ENCODE measurements around the gene SULT2B1.

SULT2B1 gene

DNA sequence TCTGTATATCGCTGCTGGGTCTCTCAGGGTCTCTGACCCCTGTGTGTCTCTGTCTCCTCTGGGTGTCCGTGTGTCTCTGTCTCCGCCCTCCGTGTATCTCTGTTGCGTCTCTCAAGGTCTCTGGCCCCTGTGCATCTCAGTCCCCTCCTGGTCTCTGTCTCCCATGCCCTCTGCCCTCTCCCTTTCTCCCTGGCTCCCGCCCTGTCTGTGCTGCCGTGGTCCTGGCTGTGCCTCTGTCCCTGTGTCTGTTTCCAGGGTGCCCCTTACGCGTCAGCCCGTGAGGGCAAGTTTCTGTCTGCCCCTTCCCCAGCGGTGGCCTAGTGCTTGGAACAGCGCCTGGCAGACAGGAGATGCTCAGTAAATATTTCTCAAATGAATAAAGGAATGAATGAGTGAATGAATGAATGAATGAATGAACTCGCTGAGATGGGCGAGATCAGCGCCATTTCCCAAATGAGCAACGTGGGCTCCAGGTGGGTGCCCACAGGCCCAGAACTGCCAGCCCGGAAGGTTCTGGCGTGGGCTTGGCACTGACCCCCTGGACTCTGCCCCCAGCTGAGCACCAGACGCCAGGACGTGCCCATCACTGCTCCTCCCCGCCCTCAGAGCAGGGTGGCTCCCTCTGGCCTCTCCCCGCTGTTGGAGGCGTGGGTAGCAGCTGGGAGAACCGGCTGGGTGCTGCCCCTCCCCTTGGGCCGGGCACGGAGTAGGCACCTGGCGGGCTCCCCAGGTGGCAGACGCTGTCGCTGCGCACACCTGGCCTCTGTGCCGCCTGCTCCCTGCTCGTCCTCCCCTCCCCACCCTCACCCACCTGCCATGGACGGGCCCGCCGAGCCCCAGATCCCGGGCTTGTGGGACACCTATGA lies at the start of gene SULT2B1:
TSS of gene SULT2B1 (plus strand) at position 736 of the 866 bp plus-strand sequence. CDS start at position 817, 81 bp downstream.
- Mint-ChIP-seq H3K27ac (no peak within 1 kb of the TSS), H3K27me3 (peaks cover 43% of the 10 kb centered on the region), H3K4me1 (no peaks in the 10 kb centered on the region), H3K9me3 (no peaks in the 10 kb centered on the region), H3K4me3 (no peak within 1 kb of the TSS), H3K36me3 (no peaks in the 10 kb centered on the region)
- ATAC-seq, result peak; percentile 17

- Mint-ChIP-seq H3K27ac (peak overlapping the region; percentile 46), H3K36me3 (no peaks in the 10 kb centered on the region), H3K27me3 (peaks cover 38% of the 10 kb centered on the region), H3K9me3 (peaks cover 3% of the 10 kb centered on the region), H3K4me3 (peak overlapping the region; percentile 50), H3K4me1 (peaks cover 43% of the 10 kb centered on the region)
- ATAC-seq, result peak; percentile 79
Measured at GRCh38 chr19:48502350-48503018, 49.5 kb upstream of the SULT2B1 start.

DNA sequence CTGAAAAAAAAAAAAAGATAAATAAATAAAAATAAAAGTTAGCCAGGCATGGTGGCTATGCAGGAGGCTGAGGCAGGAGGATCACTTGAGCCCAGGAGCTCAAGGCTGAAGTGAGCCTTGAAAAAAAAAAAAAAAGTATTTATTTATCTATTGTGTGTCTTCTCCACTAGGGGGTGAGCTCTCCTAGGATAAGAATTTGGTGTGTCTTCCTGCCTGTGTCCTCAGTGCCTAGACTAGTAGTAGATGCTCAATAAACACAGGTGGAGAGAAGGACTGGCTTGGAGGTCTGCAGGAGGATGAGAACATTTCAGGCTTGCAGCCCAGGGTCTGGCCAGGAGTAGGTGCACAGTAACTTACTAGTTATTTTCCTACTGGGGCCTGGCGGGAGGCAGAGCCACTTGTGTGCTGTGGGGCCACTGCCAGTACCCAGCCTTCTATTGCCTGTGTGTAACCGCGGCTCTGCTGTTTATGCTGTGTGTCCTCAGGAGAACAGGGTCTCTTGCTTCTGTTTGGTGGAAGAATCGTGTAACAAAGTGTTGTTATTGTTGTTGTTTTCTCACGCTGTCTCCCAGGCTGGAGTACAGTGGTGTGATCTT lies 45.7 kb upstream of the SULT2B1 start:
- no peak overlapping the region for H3K27ac Mint-ChIP-seq

GRCh38 chr19:48507911-48508439 lies 44.0 kb upstream of the SULT2B1 start:
- H3K27me3 Mint-ChIP-seq, result peaks cover 14% of the 10 kb centered on the region
- H3K9me3 Mint-ChIP-seq, result no peaks in the 10 kb centered on the region
- peaks cover 17% of the 10 kb centered on the region for H3K4me1 Mint-ChIP-seq
- H3K4me3 Mint-ChIP-seq, result no peak overlapping the region
- H3K27ac Mint-ChIP-seq, result no peak overlapping the region
- ATAC-seq, result no peak
- H3K36me3 Mint-ChIP-seq, result no peaks in the 10 kb centered on the region

More for the DNA sequence above, 45.7 kb upstream of the SULT2B1 start:
- H3K4me1 Mint-ChIP-seq, result peaks cover 35% of the 10 kb centered on the region
- H3K27me3 Mint-ChIP-seq, result peaks cover 22% of the 10 kb centered on the region
- no peaks in the 10 kb centered on the region for H3K36me3 Mint-ChIP-seq
- H3K4me3 Mint-ChIP-seq, result no peak overlapping the region
- peaks cover 3% of the 10 kb centered on the region for H3K9me3 Mint-ChIP-seq
- peak; percentile 3 for ATAC-seq

- ATAC-seq, result no peak
- H3K4me3 Mint-ChIP-seq, result no peak overlapping the region
- H3K27me3 Mint-ChIP-seq, result peaks cover 14% of the 10 kb centered on the region
Measured at GRCh38 chr19:48508729-48509411, 43.1 kb upstream of the SULT2B1 start.

DNA sequence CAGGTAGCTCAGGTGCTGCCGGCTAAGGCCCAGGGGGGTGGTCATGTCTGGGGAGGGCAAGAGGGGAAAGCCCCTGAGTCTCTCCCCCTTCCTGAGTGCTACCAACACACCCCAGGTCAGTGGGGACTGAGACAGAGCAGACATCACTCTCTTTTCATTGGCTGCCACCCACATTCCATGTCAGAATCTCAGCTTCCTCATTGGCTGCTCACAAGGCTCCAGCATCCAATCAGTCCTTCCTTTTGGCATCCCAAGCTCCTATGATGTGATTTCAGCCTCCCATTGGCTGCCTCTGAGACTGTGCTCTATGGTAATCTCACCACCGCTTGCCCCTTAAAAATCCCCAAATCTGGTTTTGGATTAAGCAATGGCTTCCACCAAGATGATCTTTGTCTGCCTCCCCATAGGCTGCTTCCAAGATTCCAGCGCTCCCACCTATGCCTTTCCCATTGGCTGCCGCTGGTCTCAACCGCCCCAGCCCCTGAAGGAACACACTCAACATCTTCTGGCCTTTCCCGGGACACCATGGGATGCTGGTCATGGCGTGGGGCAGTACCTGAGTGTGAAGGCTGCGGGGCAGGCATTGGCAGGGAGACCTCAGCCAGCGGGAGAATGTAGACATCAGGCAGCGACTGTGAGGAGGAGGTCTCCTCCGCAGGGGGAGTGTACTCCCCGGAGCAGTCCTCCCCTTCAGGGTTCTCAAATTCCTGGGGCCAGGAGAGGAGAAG lies 42.3 kb upstream of the SULT2B1 start:
- H3K4me3 Mint-ChIP-seq, result no peak overlapping the region
- H3K4me1 Mint-ChIP-seq, result peaks cover 17% of the 10 kb centered on the region
- H3K9me3 Mint-ChIP-seq, result no peaks in the 10 kb centered on the region
- H3K27ac Mint-ChIP-seq, result no peak overlapping the region
- peaks cover 14% of the 10 kb centered on the region for H3K27me3 Mint-ChIP-seq
- H3K36me3 Mint-ChIP-seq, result no peaks in the 10 kb centered on the region
- ATAC-seq, result no peak

More at GRCh38 chr19:48508729-48509411, 43.1 kb upstream of the SULT2B1 start:
- Mint-ChIP-seq H3K9me3 (no peaks in the 10 kb centered on the region), H3K36me3 (no peaks in the 10 kb centered on the region), H3K27ac (no peak overlapping the region), H3K4me1 (peaks cover 14% of the 10 kb centered on the region)

DNA sequence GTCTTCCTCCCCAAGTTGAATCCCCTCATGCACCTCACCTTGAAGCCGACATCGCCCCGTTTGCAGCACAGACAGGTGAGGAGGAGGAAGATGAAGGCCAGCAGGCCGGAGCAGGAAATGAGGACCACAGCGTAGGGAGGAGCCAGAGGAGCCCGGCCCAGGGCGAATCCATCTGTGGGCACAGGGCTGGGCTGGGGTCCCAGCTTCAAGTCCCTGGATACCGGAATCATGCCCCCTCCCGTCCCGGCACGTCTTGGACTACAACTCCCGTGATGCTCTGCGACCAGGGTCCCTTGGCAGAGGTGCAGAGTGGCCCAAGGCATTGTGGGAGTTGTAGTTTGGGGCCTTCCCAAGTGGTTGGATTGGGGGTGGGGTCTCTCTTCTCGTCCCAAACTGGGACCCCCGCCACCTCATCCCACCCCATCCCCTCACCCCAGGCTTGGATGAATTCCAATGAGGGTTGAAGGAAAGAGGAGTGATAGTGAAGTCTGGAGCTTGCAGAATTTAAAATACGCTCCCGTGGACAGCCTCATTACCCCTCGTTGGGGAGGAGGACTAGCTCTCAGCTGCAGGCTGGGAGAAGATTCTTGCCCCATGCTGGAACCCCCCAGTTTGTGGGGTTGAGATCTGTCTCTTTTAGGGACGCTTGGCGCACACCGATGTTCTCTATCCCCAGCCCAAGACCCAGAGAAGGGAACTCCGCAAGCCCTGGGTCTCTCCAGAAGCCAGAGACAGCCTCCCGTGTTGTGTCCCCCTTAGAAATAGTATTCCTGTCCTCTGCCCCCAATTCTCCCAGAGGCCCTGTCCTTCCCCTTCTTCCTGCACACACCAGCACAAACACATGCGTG lies 41.3 kb upstream of the SULT2B1 start:
- peak overlapping the region; percentile 50 for H3K4me3 Mint-ChIP-seq
- H3K9me3 Mint-ChIP-seq, result no peaks in the 10 kb centered on the region
- no peak overlapping the region for H3K27ac Mint-ChIP-seq
- peaks cover 14% of the 10 kb centered on the region for H3K27me3 Mint-ChIP-seq
- peak; percentile 66 for ATAC-seq
- H3K36me3 Mint-ChIP-seq, result no peaks in the 10 kb centered on the region
- H3K4me1 Mint-ChIP-seq, result peaks cover 17% of the 10 kb centered on the region

DNA sequence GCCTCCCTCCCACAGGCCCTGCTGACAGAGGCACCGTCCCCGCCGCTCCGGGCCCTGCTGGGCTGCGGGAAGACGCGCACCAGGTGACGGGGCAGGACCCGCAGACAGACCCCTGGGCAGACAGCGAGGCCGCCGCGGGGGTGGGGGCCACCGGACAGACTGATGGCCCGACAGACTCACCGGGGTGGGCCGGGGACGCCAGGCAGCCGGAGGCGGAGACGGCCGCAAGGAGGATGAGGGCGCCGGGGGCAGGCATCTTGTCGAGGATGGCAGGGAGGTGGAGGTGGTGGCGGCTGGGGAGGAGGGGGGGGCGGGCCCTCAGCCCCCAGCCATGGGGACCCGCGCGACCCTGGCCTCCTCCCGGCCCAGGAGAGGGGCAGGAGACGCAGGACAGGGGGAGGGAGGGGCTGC lies 40.6 kb upstream of the SULT2B1 start:
- peaks cover 14% of the 10 kb centered on the region for H3K27me3 Mint-ChIP-seq
- peaks cover 17% of the 10 kb centered on the region for H3K4me1 Mint-ChIP-seq
- H3K4me3 Mint-ChIP-seq, result no peak overlapping the region
- no peaks in the 10 kb centered on the region for H3K9me3 Mint-ChIP-seq
- no peak for ATAC-seq
- H3K27ac Mint-ChIP-seq, result no peak overlapping the region
- H3K36me3 Mint-ChIP-seq, result no peaks in the 10 kb centered on the region

GRCh38 chr19:48511800-48512503 lies 40.0 kb upstream of the SULT2B1 start, which contains the start of gene LMTK3:
TSS of gene LMTK3 (minus strand) at chr19:48511835. CDS start at chr19:48511576, 259 bp downstream.
- H3K27ac Mint-ChIP-seq, result no peak within 1 kb of the TSS

GRCh38 chr19:48512504-48513288 lies 39.3 kb upstream of the SULT2B1 start:
- H3K27ac Mint-ChIP-seq, result no peak overlapping the region
- H3K36me3 Mint-ChIP-seq, result no peaks in the 10 kb centered on the region
- ATAC-seq, result no peak
- peaks cover 14% of the 10 kb centered on the region for H3K27me3 Mint-ChIP-seq
- peaks cover 17% of the 10 kb centered on the region for H3K4me1 Mint-ChIP-seq
- H3K9me3 Mint-ChIP-seq, result no peaks in the 10 kb centered on the region
- H3K4me3 Mint-ChIP-seq, result no peak overlapping the region

More at GRCh38 chr19:48511800-48512503, 40.0 kb upstream of the SULT2B1 start, which contains the start of gene LMTK3:
- Mint-ChIP-seq H3K9me3 (no peaks in the 10 kb centered on the region), H3K36me3 (no peaks in the 10 kb centered on the region), H3K4me3 (peak within 1 kb of the TSS; percentile 50), H3K4me1 (peaks cover 17% of the 10 kb centered on the region), H3K27me3 (peaks cover 14% of the 10 kb centered on the region)
- peak; percentile 3 for ATAC-seq

DNA sequence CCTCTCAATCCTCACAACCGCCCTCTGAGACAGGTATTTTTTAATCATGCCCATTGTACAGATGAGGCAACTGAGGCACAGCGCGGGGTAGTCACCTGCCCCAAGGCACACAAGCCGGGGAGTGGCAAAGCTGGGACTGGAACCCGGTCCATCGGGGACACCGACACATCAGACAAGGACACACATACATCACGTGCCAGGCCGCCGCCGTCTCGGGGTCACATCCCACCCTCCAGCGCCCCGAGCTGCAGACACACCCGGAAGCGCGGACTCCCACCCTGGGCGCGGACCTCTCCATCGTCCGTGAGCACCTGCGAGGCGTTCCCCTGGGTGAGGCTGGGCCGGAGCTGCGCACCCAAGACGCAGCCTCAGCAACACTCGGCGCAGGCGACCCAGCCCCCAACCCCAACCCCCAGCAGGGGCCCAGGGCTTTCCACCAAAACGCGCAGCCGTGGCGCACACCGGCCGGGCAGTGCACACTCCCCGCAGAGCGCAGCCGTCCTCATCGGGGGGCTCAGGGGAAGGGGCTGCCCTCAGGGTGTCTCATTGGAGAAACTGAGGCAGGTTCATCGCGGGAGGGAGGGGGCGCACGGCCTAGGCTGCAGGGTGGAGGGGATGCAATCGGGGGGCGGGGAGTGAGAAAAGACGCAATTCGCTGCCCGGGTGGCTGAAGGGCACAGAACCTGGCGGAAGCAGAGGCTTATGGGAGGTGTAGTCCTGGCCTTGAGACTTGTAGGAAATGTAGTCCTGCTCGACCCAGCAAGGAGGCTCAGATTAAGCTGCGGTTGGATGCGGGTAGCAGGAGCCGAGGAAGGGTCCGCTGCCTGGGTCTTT lies 38.5 kb upstream of the SULT2B1 start:
- Mint-ChIP-seq H3K27me3 (peaks cover 14% of the 10 kb centered on the region), H3K9me3 (no peaks in the 10 kb centered on the region), H3K4me1 (peaks cover 17% of the 10 kb centered on the region), H3K27ac (no peak overlapping the region), H3K36me3 (no peaks in the 10 kb centered on the region), H3K4me3 (no peak overlapping the region)
- peak; percentile 90 for ATAC-seq

- no peaks in the 10 kb centered on the region for H3K9me3 Mint-ChIP-seq
- H3K36me3 Mint-ChIP-seq, result no peaks in the 10 kb centered on the region
- no peak overlapping the region for H3K4me3 Mint-ChIP-seq
- H3K4me1 Mint-ChIP-seq, result peaks cover 17% of the 10 kb centered on the region
- peaks cover 14% of the 10 kb centered on the region for H3K27me3 Mint-ChIP-seq
- H3K27ac Mint-ChIP-seq, result no peak overlapping the region
- ATAC-seq, result no peak
Measured at GRCh38 chr19:48514123-48514458, 37.9 kb upstream of the SULT2B1 start.

All from stimulated activated memory B cell treated with anti-CD40 and anti-IgM and Interleukin-4, amounts not matched to agents 10 μg/mL and 1 μg/mL and 100 μg/mL, for 72 hours (primary cell).